HepG2 (cell line): ENCODE data around the gene SLC25A10. TPM values are rescaled to one million over a fixed set of nuclear protein-coding genes. Genes with fewer than 3 reads are reported as not detected.
A peak's percentile ranks its signal among the peaks of the same experiment; 100 is the strongest.

ENCODE experiments used
- CSRNP1 ChIP-seq: sonication (generic); formaldehyde crosslinking; IDR thresholded peaks from 2 replicates; pipeline ENCODE4 v1.8.1; 2023; ENCODE audit warnings: mild to moderate bottlenecking, missing genetic modification reagents
- EEA1 ChIP-seq: sonication (generic); formaldehyde crosslinking; IDR thresholded peaks from 2 replicates; pipeline ENCODE4 v1.5.1; 2020; ENCODE audit warnings: mild to moderate bottlenecking, missing genetic modification reagents, borderline replicate concordance
- POGK ChIP-seq: sonication (generic); formaldehyde crosslinking; conservative IDR thresholded peaks from 2 replicates; pipeline ENCODE4 v1.8.0; 2022; ENCODE audit warnings: mild to moderate bottlenecking, moderate library complexity, missing genetic modification reagents
- PRDM15 ChIP-seq: sonication (generic); formaldehyde crosslinking; IDR thresholded peaks from 2 replicates; pipeline ENCODE4 v1.4.0; 2020; ENCODE audit warnings: missing genetic modification reagents
- RAD21 ChIP-seq: fragments of 450-650 bp; formaldehyde crosslinking; IDR thresholded peaks from 2 replicates; pipeline ENCODE4 v1.5.0; 2020; ENCODE audit warnings: mild to moderate bottlenecking
- SRY ChIP-seq: sonication (generic); formaldehyde crosslinking; IDR thresholded peaks from 2 replicates; pipeline ENCODE4 v1.8.0; 2022; ENCODE audit warnings: mild to moderate bottlenecking, missing genetic modification reagents
- ZFP41 ChIP-seq: sonication (generic); formaldehyde crosslinking; IDR thresholded peaks from 2 replicates; pipeline ENCODE4 v1.4.0; 2020; ENCODE audit warnings: mild to moderate bottlenecking, missing genetic modification reagents, borderline replicate concordance
- ZHX2 ChIP-seq, 2 experiments: sonication (generic) in 1 of 2; formaldehyde crosslinking in 1 of 2; IDR thresholded peaks; 2 replicates each; pipeline versions ENCODE4 v1.6.1 to v1.9.0; 2014 to 2022; ENCODE audit warnings: antibody characterized with exemption in 1 of 2, borderline replicate concordance in 1 of 2, inconsistent platforms in 1 of 2, low read depth in 1 of 2, missing genetic modification reagents in 1 of 2
- ZNF232 ChIP-seq: sonication (generic); formaldehyde crosslinking; IDR thresholded peaks from 2 replicates; pipeline ENCODE4 v1.4.0; 2020; ENCODE audit warnings: missing genetic modification reagents, borderline replicate concordance
- ZNF34 ChIP-seq: sonication (generic); formaldehyde crosslinking; IDR thresholded peaks from 2 replicates; pipeline ENCODE4 v1.4.0; 2020; ENCODE audit warnings: mild to moderate bottlenecking, missing genetic modification reagents, borderline replicate concordance
- ZNF350 ChIP-seq: sonication (generic); formaldehyde crosslinking; IDR thresholded peaks from 2 replicates; pipeline ENCODE4 v1.4.0; 2020; ENCODE audit warnings: mild to moderate bottlenecking, low read depth, missing genetic modification reagents, borderline replicate concordance
- ZNF552 ChIP-seq: sonication (generic); formaldehyde crosslinking; IDR thresholded peaks from 2 replicates; pipeline ENCODE4 v1.9.0; 2022; ENCODE audit warnings: missing genetic modification reagents, mild to moderate bottlenecking, borderline replicate concordance
- ZNF569 ChIP-seq: sonication (generic); formaldehyde crosslinking; IDR thresholded peaks from 2 replicates; pipeline ENCODE4 v1.5.0; 2020; ENCODE audit warnings: mild to moderate bottlenecking, missing genetic modification reagents, moderate library complexity, borderline replicate concordance
- ZNF713 ChIP-seq: sonication (generic); formaldehyde crosslinking; IDR thresholded peaks from 2 replicates; pipeline ENCODE4 v1.4.0; 2020; ENCODE audit warnings: mild to moderate bottlenecking, missing genetic modification reagents
- polyA plus RNA-seq, 8 experiments: library from polyadenylated mRNA; depleted of rRNA in 3 of 8; stranded (reverse) in 7 of 8; unstranded in 1 of 8; fragments of >200 nt; fragmentation: Illumina TruSeq in 4 of 8; extraction: Trizol in 4 of 8; gene quantifications; 2 replicates each; pipeline versions ENCODE4 v1.2.1 to v1.2.3, GENCODE V29; 2011 to 2016; ENCODE audit warnings: low read depth in 4 of 8, missing spikeins in 1 of 8, mixed read lengths in 1 of 8; ENCODE audit not compliant: insufficient read depth in 1 of 8
- total RNA-seq, 5 experiments: library from RNA; depleted of rRNA; stranded (reverse); fragments of >200 nt; fragmentation: Illumina TruSeq; extraction: Trizol; gene quantifications; 2 replicates each; pipeline ENCODE4 v1.2.3, GENCODE V29; 2016; ENCODE audit warnings: low read depth in 1 of 5

SLC25A10 gene
- total and polyA plus RNA-seq, 2 of the 13 experiments (the other 11 are each of a cell fraction or from before 2014, with no cell fraction given) = 46.5 to 140 TPM

GRCh38 chr17:81712468-81713003 is 452 bp downstream of the SLC25A10 start (continued):
- TF ChIP-seq POGK (CRISPR knock-in tag) (peak; percentile 66; the same call in 1 of the 2 replicates), EEA1 (CRISPR knock-in tag) (0 out of 2 replicates have a peak, but pooled peaks have one; percentile 36), RAD21 (CRISPR knock-in tag) (peak; percentile 65), ZNF350 (CRISPR knock-in tag) (no peak), SRY (no peak; the same call in 1 of the 2 replicates), ZNF34 (CRISPR knock-in tag) (no peak), ZNF713 (CRISPR knock-in tag) (0 out of 2 replicates have a peak, but pooled peaks have one; percentile 25), ZNF232 (CRISPR knock-in tag) (no peak), ZHX2 (IDR thresholded peaks at IDR 0.05; ENCODE audit: low read depth) (no peak), ZHX2 (CRISPR knock-in tag; IDR thresholded peaks at IDR 0.05; ENCODE audit: borderline replicate concordance) (no peak), ZNF569 (CRISPR knock-in tag) (no peak), ZFP41 (CRISPR knock-in tag) (0 out of 2 replicates have a peak, but pooled peaks have one; percentile 48), PRDM15 (CRISPR knock-in tag) (no peak), CSRNP1 (no peak), ZNF552 (CRISPR knock-in tag) (peak; percentile 78)
